Panc1 (cell line): ENCODE measurements around the gene CSPG5. TPM values are rescaled to one million over a fixed set of nuclear protein-coding genes. Genes with fewer than 3 reads are reported as not detected.

Experiments used
- ATAC-seq: fragments of 200-7000 bp; cut with Tn5 transposase; 2 replicates; pipeline ENCODE4 v1.9.1; 2020; ENCODE audit warnings: mild to moderate bottlenecking, moderate library complexity
- BruUV-seq: library from RNA; stranded (reverse); fragments of 400-500 nt; replicated peaks from 2 replicates; lab custom pipeline; 2021; lab: Mats Ljungman, UMichigan
- CTCF ChIA-PET: fragments of 300-600 bp; sonication (Branson Sonifier 250); formaldehyde crosslinking; loops from one replicate; lab custom pipeline; 2022; ENCODE audit warnings: antibody characterized with exemption; lab: Charles Lee
- POLR2A ChIA-PET: fragments of 300-600 bp; sonication (Branson Sonifier 250); formaldehyde crosslinking; loops from one replicate; lab custom pipeline; 2022; ENCODE audit warnings: antibody characterized with exemption; lab: Charles Lee
- DNase-seq: peaks from one replicate; pipeline ENCODE4 v3.0.0-alpha.2; 2010; ENCODE audit warnings: low read depth, low spot score
- H3K27ac ChIP-seq: 2 replicates; pipeline ENCODE4 v1.5.1; 2011; ENCODE audit warnings: mild to moderate bottlenecking, low read length, inconsistent platforms
- H3K27me3 ChIP-seq: fragments of 200-500 bp; sonication (Bioruptor generic); 2 replicates; pipeline ENCODE4 v1.6.0; 2014; ENCODE audit warnings: low read length, inconsistent platforms; ENCODE audit not compliant: control insufficient read depth, insufficient read depth
- H3K36me3 ChIP-seq: fragments of 200-500 bp; sonication (Bioruptor generic); 2 replicates; pipeline ENCODE4 v1.5.1; 2014; ENCODE audit warnings: inconsistent platforms, mild to moderate bottlenecking, low read length, moderate library complexity; ENCODE audit not compliant: control insufficient read depth, insufficient read depth
- H3K4me1 ChIP-seq: 2 replicates; pipeline ENCODE4 v1.5.1; 2011; ENCODE audit warnings: inconsistent platforms, mild to moderate bottlenecking, low read length, moderate library complexity; ENCODE audit not compliant: control insufficient read depth, insufficient read depth
- H3K4me3 ChIP-seq, 2 experiments: 2 replicates each; pipeline ENCODE4 v1.5.1; 2011 to 2012; ENCODE audit warnings: low read depth in 2 of 2, low read length in 2 of 2, mild to moderate bottlenecking in 2 of 2, inconsistent platforms in 1 of 2, moderate library complexity in 1 of 2
- H3K9me3 ChIP-seq: fragments of 200-500 bp; sonication (Bioruptor generic); 2 replicates; pipeline ENCODE4 v1.5.1; 2014; ENCODE audit warnings: low read depth, mild to moderate bottlenecking, inconsistent platforms, low read length, moderate library complexity; ENCODE audit not compliant: control insufficient read depth, insufficient read depth
- CTCF ChIP-seq: fragments of 450-650 bp; IDR thresholded peaks from 2 replicates; pipeline ENCODE4 v1.5.1; 2017; ENCODE audit warnings: mild to moderate bottlenecking
- POLR2AphosphoS5 ChIP-seq: IDR thresholded peaks from 2 replicates; pipeline ENCODE4 v1.6.1; 2012; ENCODE audit warnings: mild to moderate bottlenecking, low read depth, low read length, moderate library complexity
- REST ChIP-seq, 2 experiments: IDR thresholded peaks; 2 replicates each; pipeline ENCODE4 v1.6.1; 2011 to 2012; ENCODE audit warnings: low read depth in 2 of 2, control low read depth in 1 of 2, low read length in 1 of 2, mild to moderate bottlenecking in 1 of 2, moderate library complexity in 1 of 2; ENCODE audit not compliant: insufficient read depth in 1 of 2
- SIN3A ChIP-seq: IDR thresholded peaks from 2 replicates; pipeline ENCODE4 v1.6.1; 2012; ENCODE audit warnings: low read depth, mild to moderate bottlenecking, low read length, moderate library complexity, borderline replicate concordance; ENCODE audit not compliant: insufficient read depth
- TCF7L2 ChIP-seq: IDR thresholded peaks from 2 replicates; pipeline ENCODE4 v1.6.1; 2011; ENCODE audit warnings: mild to moderate bottlenecking, low read depth, low read length, inconsistent platforms
- in situ Hi-C: cut with HindIII; loops from 2 replicates; pipeline ENCODE4 v1.10.0; 2016; ENCODE audit warnings: low sequenced_read_pairs, low pct_unique_long_range_greater_than_20kb
- intact Hi-C: fragments of 100-400 bp; cut with micrococcal nuclease; formaldehyde crosslinking; loops from one replicate; pipeline ENCODE4 v1.10.0; 2022; ENCODE audit not compliant: unreplicated experiment
- total RNA-seq: library from RNA; stranded (reverse); gene quantifications from one replicate; pipeline ENCODE4 v1.2.1, GENCODE V29; 2021; ENCODE audit not compliant: unreplicated experiment

Gene CSPG5
- total RNA-seq, 1 experiment from 2014 or later, result 3.2 TPM

- no peak for ATAC-seq
- H3K4me1 ChIP-seq, result no peaks in the 10 kb centered on the region
- ChIA-PET POLR2A (no interaction called here), CTCF (no interaction called here)
- intact Hi-C loops, result loop anchor here (10.0 kb wide), 1 partner anchor 69 kb away; no protein-coding TSS in a partner anchor
- in situ Hi-C loops, result no loop called here
- H3K27ac ChIP-seq, result no peak overlapping the region
- H3K9me3 ChIP-seq, result no peaks in the 10 kb centered on the region
- no peaks in the 10 kb centered on the region for H3K36me3 ChIP-seq
- TF ChIP-seq POLR2AphosphoS5, result no peak
- TF ChIP-seq CTCF, result no peak
- TF ChIP-seq REST (IDR thresholded peaks at IDR 0.05; ENCODE audit: insufficient read depth in 1 of 2, low read depth in 2 of 2, low read length in 1 of 2), result no peak
- no peak for TF ChIP-seq SIN3A
- TF ChIP-seq TCF7L2, result no peak
- H3K4me3 ChIP-seq, result no peak overlapping the region
- DNase-seq, result no peak
- no TSS peak for BruUV-seq
- no peaks in the 10 kb centered on the region for H3K27me3 ChIP-seq
Observed at GRCh38 chr3:47525617-47526016, 53.0 kb downstream of the CSPG5 start.

DNA sequence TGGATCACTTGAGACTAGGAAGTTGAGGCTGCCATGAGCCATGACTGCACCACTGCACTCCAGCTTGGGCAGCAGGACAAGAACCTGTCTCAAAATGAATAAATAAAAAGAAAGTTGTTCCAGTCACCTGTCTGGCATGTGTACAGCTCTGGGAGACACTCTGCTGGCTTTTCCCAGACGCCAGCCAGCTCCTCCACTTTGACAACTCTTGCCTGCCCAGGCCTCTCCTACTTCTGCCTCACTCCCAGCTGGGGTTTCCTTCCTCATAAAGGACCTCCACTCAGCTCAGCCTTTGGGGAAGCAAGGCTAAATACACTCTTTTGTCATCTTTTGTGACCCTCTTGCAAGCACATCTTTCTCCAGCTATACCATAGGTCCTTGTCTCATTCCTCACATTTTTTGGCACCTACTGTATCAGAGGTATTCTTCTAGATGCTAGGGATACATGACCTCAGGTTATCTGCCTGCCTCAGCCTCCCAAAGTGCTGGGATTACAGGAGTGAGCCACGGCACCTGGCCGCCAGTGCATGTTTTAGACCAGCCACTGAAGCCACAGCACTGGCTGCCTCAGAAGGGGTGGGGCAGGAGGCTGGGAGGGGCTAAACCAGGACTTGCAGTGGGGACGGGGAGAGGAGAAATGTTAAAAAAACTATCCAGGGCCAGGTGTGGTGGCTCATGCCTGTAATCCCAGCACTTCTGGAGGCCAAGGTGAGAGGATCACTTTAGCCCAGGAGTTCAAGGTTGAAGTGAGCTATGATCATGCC, 55.2 kb downstream of the CSPG5 start:
- H3K4me1 ChIP-seq, result no peaks in the 10 kb centered on the region
- ATAC-seq, result no peak
- TF ChIP-seq TCF7L2, result no peak
- TF ChIP-seq SIN3A, result no peak
- no peak for TF ChIP-seq POLR2AphosphoS5
- no peak for TF ChIP-seq REST (IDR thresholded peaks at IDR 0.05; ENCODE audit: insufficient read depth in 1 of 2, low read depth in 2 of 2, low read length in 1 of 2)
- TF ChIP-seq CTCF, result no peak
- DNase-seq, result no peak
- intact Hi-C loops (loop anchor here (5.0 to 10.0 kb wide), 2 partner anchors 71 to 264 kb away; no protein-coding TSS in a partner anchor), in situ Hi-C loops (no loop called here)
- no peaks in the 10 kb centered on the region for H3K27me3 ChIP-seq
- ChIA-PET CTCF (interaction anchor here (1.0 kb wide), 1 partner anchor 83 kb away, joined by 3 read pairs; no protein-coding TSS in a partner anchor), POLR2A (interaction anchor here (0.6 kb wide), 1 partner anchor 274 kb away, joined by 6 read pairs; no protein-coding TSS in a partner anchor)
- H3K27ac ChIP-seq, result no peak overlapping the region
- H3K9me3 ChIP-seq, result no peaks in the 10 kb centered on the region
- no peaks in the 10 kb centered on the region for H3K36me3 ChIP-seq
- no TSS peak for BruUV-seq
- no peak overlapping the region for H3K4me3 ChIP-seq
